ENCODE measurements around the gene OR51B4. TPM values are rescaled to one million over a fixed set of nuclear protein-coding genes. Genes with fewer than 3 reads are reported as not detected.
"Not testable (repeated sequence)": the region's sequence is repeated elsewhere in the genome, so short reads cannot be mapped to it uniquely, and the experiment has no call there.

Gene OR51B4
- polyA plus RNA-seq, 4 donors, result not detected

DNA sequence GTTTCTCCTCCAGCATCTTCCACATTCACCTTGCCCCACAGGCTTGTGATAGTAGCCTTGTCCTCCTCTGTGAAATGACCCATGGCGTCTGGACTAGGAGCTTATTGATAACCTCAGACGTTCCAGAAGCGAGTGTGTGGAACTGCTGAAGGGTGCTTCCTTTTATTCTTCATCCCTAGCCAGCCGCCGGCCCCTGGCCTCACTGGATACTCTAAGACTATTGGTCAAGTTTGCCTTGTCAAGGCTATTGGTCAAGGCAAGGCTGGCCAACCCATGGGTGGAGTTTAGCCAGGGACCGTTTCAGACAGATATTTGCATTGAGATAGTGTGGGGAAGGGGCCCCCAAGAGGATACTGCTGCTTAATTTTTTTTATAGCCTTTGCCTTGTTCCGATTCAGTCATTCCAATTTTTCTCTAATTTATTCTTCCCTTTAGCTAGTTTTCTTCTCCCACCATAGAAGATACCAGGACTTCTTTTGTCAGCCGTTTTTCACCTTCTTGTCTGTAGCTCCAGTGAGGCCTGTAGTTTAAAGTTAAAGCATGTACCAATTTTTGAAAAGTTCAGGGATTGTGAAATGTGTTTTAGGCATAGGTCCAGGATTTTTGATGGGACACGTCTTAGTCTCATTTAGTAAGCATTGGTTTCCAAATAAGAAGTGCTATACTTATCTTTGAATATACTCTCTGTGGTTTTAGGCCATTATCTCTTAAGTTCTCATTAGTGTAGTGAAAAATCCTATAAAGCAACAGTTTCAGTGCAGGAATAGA, 46.9 kb downstream of the OR51B4 start, which contains the start of gene HBG2:
TSS of gene HBG2 (minus strand) at position 136 of the 768 bp plus-strand sequence. CDS start at position 83, 53 bp downstream.
- H3K4me3 ChIP-seq (ENCODE audit: low read depth in 1 of 3, low read length in 3 of 3); H3K9me3 ChIP-seq (ENCODE audit: control insufficient read depth in 2 of 2, insufficient read depth in 1 of 2, low read depth in 1 of 2, low read length in 1 of 2); H3K27ac ChIP-seq (ENCODE audit: low read depth in 1 of 3, low read length in 2 of 3); FAIRE-seq; DNase-seq; H3K36me3 ChIP-seq (ENCODE audit: control insufficient read depth in 3 of 3, insufficient read depth in 2 of 3, low read depth in 1 of 3, low read length in 3 of 3); H3K27me3 ChIP-seq (ENCODE audit: control insufficient read depth in 3 of 3, insufficient read depth in 3 of 3, low read length in 3 of 3); H3K4me1 ChIP-seq (ENCODE audit: control insufficient read depth in 3 of 3, insufficient read depth in 2 of 3, low read depth in 1 of 3, low read length in 2 of 3): not testable (repeated sequence)
- 66 to 77% (median 71%) methylated on average over 4 of the region's 9 CpGs for WGBS, 3 donors

DNA sequence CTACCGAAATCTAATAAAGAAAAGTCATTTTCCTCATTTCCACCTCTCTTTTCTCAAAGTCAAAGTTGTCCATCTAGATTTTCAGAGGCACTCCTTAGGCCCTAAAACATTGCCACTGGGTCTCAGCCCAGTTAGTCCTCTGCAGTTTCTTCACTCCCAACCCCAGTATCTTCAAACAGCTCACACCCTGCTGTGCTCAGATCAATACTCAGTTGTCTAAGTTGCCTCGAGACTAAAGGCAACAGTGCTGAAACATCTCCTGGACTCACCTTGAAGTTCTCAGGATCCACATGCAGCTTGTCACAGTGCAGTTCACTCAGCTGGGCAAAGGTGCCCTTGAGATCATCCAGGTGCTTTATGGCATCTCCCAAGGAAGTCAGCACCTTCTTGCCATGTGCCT, 47.7 kb downstream of the OR51B4 start:
- not testable (repeated sequence) for H3K36me3 ChIP-seq (ENCODE audit: control insufficient read depth in 3 of 3, insufficient read depth in 2 of 3, low read depth in 1 of 3, low read length in 3 of 3); H3K4me1 ChIP-seq (ENCODE audit: control insufficient read depth in 3 of 3, insufficient read depth in 2 of 3, low read depth in 1 of 3, low read length in 2 of 3); H3K27ac ChIP-seq (ENCODE audit: low read depth in 1 of 3, low read length in 2 of 3); H3K9me3 ChIP-seq (ENCODE audit: control insufficient read depth in 2 of 2, insufficient read depth in 1 of 2, low read depth in 1 of 2, low read length in 1 of 2); FAIRE-seq; H3K4me3 ChIP-seq (ENCODE audit: low read depth in 1 of 3, low read length in 3 of 3); DNase-seq; H3K27me3 ChIP-seq (ENCODE audit: control insufficient read depth in 3 of 3, insufficient read depth in 3 of 3, low read length in 3 of 3)
- WGBS, 3 donors, result 58 to 74% (median 68%) methylated on average over 2 of the region's 2 CpGs

DNA sequence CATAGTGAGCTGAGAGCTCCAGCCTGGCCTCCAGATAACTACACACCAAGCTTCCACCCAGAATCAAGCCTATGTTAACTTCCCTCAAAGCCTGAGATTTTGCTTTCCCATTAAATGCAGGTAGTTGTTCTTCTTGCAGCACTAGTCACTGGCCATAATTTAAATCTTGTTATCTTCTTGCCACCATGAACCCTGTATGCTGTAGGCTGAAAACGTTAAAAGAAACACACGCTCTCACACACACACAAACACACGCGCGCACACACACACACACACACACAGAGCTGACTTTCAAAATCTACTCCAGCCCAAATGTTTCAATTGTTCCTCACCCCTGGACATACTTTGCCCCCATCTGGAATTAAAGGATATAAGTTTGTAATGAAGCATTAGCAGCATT, 48.3 kb downstream of the OR51B4 start:
- not testable (repeated sequence) for H3K9me3 ChIP-seq (ENCODE audit: control insufficient read depth in 2 of 2, insufficient read depth in 1 of 2, low read depth in 1 of 2, low read length in 1 of 2); H3K27ac ChIP-seq (ENCODE audit: low read depth in 1 of 3, low read length in 2 of 3); H3K4me1 ChIP-seq (ENCODE audit: control insufficient read depth in 3 of 3, insufficient read depth in 2 of 3, low read depth in 1 of 3, low read length in 2 of 3); H3K27me3 ChIP-seq (ENCODE audit: control insufficient read depth in 3 of 3, insufficient read depth in 3 of 3, low read length in 3 of 3); DNase-seq; H3K4me3 ChIP-seq (ENCODE audit: low read depth in 1 of 3, low read length in 3 of 3); FAIRE-seq; H3K36me3 ChIP-seq (ENCODE audit: control insufficient read depth in 3 of 3, insufficient read depth in 2 of 3, low read depth in 1 of 3, low read length in 3 of 3)
- WGBS, 3 donors, result 73 to 88% (median 83%) methylated on average over 5 of the region's 5 CpGs

DNA sequence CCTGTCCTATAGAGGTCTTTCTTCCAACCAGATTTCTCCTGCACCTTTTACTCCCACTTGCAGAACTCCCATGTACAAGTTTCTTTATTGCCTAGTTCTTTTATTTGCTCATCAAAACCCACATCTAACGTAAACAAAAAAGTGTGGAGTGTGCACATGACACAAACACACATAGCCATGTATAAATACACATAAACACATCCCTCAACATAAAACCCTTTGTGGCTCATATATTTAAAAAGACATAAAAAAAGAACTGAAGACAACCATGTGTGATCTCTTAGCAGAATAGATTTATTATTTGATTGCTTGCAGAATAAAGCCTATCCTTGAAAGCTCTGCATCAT, 48.9 kb downstream of the OR51B4 start:
- no peak for DNase-seq
- whole genome bisulfite sequencing, 3 donors, result 55 to 62% (median 58%) methylated on average over 1 of the region's 1 CpG
- H3K4me1 ChIP-seq (ENCODE audit: control insufficient read depth in 3 of 3, insufficient read depth in 2 of 3, low read depth in 1 of 3, low read length in 2 of 3), result no peaks in the 10 kb centered on the region
- H3K27ac ChIP-seq (ENCODE audit: low read depth in 1 of 3, low read length in 2 of 3), result no peak overlapping the region
- no peaks in the 10 kb centered on the region for H3K36me3 ChIP-seq (ENCODE audit: control insufficient read depth in 3 of 3, insufficient read depth in 2 of 3, low read depth in 1 of 3, low read length in 3 of 3)
- no peak for FAIRE-seq
- H3K4me3 ChIP-seq (ENCODE audit: low read depth in 1 of 3, low read length in 3 of 3), result no peak overlapping the region
- H3K27me3 ChIP-seq (ENCODE audit: control insufficient read depth in 3 of 3, insufficient read depth in 3 of 3, low read length in 3 of 3), result no peaks in the 10 kb centered on the region
- no peaks in the 10 kb centered on the region for H3K9me3 ChIP-seq (ENCODE audit: control insufficient read depth in 2 of 2, insufficient read depth in 1 of 2, low read depth in 1 of 2, low read length in 1 of 2)

DNA sequence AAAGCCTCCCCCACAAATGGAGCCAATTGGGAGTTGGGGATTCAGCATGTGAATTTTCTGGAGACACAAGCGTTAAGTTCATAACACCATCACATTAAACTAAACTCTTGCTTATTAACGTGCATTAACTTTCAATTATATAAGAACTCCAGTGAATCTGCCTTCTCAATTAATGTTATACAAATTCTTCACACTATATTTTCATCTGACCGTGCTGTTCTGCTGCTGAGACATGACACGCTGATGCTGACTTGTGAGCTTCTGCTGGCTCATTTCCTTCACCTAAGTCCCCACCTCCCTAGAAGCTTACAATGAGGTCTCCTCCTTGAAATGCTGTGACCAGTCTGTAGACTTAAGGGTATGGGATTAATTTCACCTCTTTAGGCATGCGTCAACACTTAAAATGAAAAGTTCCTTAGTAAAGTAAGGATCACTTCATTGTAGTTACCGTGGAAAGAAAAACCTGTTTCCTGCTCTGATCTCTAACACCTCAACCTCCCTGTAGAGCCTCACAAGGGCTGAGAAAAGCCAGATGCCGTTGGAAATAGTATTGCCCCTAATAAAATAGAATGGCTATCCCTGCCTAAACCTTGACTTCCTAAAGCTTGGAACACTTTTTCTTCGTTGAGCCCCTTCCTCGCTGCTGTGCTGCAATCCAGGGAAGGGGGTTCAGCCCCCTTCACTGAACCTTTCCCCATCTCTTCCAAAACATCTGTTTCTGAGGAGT, 49.4 kb downstream of the OR51B4 start:
- FAIRE-seq (no peak), DNase-seq (no peak)
- H3K27me3 ChIP-seq (ENCODE audit: control insufficient read depth in 3 of 3, insufficient read depth in 3 of 3, low read length in 3 of 3), result no peaks in the 10 kb centered on the region
- no peaks in the 10 kb centered on the region for H3K4me1 ChIP-seq (ENCODE audit: control insufficient read depth in 3 of 3, insufficient read depth in 2 of 3, low read depth in 1 of 3, low read length in 2 of 3)
- no peak overlapping the region for H3K27ac ChIP-seq (ENCODE audit: low read depth in 1 of 3, low read length in 2 of 3)
- H3K4me3 ChIP-seq (ENCODE audit: low read depth in 1 of 3, low read length in 3 of 3), result no peak overlapping the region
- no peaks in the 10 kb centered on the region for H3K36me3 ChIP-seq (ENCODE audit: control insufficient read depth in 3 of 3, insufficient read depth in 2 of 3, low read depth in 1 of 3, low read length in 3 of 3)
- 67 to 77% (median 68%) methylated on average over 9 of the region's 9 CpGs for WGBS, 3 donors
- H3K9me3 ChIP-seq (ENCODE audit: control insufficient read depth in 2 of 2, insufficient read depth in 1 of 2, low read depth in 1 of 2, low read length in 1 of 2), result no peaks in the 10 kb centered on the region

DNA sequence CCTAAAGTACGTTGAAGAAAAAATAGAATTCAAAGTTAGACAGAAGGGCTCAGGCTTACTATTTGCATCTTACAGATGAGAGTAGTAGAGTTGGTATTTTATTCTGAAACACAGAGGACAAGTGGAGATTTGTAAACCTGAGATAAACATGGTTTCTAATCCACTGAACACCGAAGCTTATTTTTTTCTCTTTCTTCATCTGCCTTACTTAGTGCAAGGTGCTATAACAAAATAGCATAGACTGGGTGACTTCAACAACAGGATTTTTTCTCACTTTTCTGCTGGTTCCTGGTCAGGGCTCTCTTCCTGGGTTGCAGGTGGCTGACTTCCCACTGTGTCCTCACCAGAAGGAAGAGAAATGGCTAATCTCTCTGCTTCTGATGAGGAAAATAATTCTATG, 50.0 kb downstream of the OR51B4 start:
- WGBS, 3 donors, result 11 to 46% (median 45%) methylated on average over 2 of the region's 2 CpGs
- no peaks in the 10 kb centered on the region for H3K9me3 ChIP-seq (ENCODE audit: control insufficient read depth in 2 of 2, insufficient read depth in 1 of 2, low read depth in 1 of 2, low read length in 1 of 2)
- H3K4me1 ChIP-seq (ENCODE audit: control insufficient read depth in 3 of 3, insufficient read depth in 2 of 3, low read depth in 1 of 3, low read length in 2 of 3), result no peaks in the 10 kb centered on the region
- H3K27me3 ChIP-seq (ENCODE audit: control insufficient read depth in 3 of 3, insufficient read depth in 3 of 3, low read length in 3 of 3), result no peaks in the 10 kb centered on the region
- H3K36me3 ChIP-seq (ENCODE audit: control insufficient read depth in 3 of 3, insufficient read depth in 2 of 3, low read depth in 1 of 3, low read length in 3 of 3), result no peaks in the 10 kb centered on the region
- FAIRE-seq, result no peak
- H3K4me3 ChIP-seq (ENCODE audit: low read depth in 1 of 3, low read length in 3 of 3), result no peak overlapping the region
- no peak overlapping the region for H3K27ac ChIP-seq (ENCODE audit: low read depth in 1 of 3, low read length in 2 of 3)
- DNase-seq, result no peak

Other genes starting within 250 kb of the OR51B4 start
- not detected for gene OR52E2, start 242.3 kb downstream of the OR51B4 start, polyA plus RNA-seq
- not detected for gene OR52E1, start 232.4 kb downstream of the OR51B4 start, polyA plus RNA-seq
- gene OR52A5, start 163.6 kb downstream of the OR51B4 start, polyA plus RNA-seq, result not detected
- not detected for gene OR52A1, start 147.2 kb downstream of the OR51B4 start, polyA plus RNA-seq
- gene OR51V1, start 101.3 kb downstream of the OR51B4 start, polyA plus RNA-seq, result not detected
- gene HBB, start 74.9 kb downstream of the OR51B4 start, polyA plus RNA-seq, result 10 to 100 TPM in 2 of 4 donors, 1 to 10 TPM in 2; 7.4 to 61.4 (median 13.2) TPM
- under 1 TPM in 1 of 4 donors, not detected in 3; 0.15 TPM for gene HBD, start 67.5 kb downstream of the OR51B4 start, polyA plus RNA-seq
- 1 to 10 TPM in 1 of 4 donors, not detected in 3; 2.5 TPM for gene HBG1, start 52.1 kb downstream of the OR51B4 start, polyA plus RNA-seq
- 100 to 1,000 TPM in 1 of 4 donors, not detected in 3; 857 TPM for gene HBG2, start 47.2 kb downstream of the OR51B4 start, polyA plus RNA-seq
- 1 to 10 TPM in 1 of 4 donors, not detected in 3; 1.9 TPM for gene HBE1, start 32.0 kb downstream of the OR51B4 start, polyA plus RNA-seq
- gene OR51B2, start 22.4 kb upstream of the OR51B4 start, polyA plus RNA-seq, result not detected
- under 1 TPM in 1 of 4 donors, not detected in 3; 0.15 TPM for gene OR51B5, start 41.6 kb upstream of the OR51B4 start, polyA plus RNA-seq
- not detected for gene OR51B6, start 49.6 kb upstream of the OR51B4 start, polyA plus RNA-seq
- not detected for gene OR51M1, start 81.9 kb upstream of the OR51B4 start, polyA plus RNA-seq
- not detected for gene OR51Q1, start 120.2 kb upstream of the OR51B4 start, polyA plus RNA-seq
- gene OR51I1, start 139.6 kb upstream of the OR51B4 start, polyA plus RNA-seq, result not detected
- gene OR51I2, start 147.4 kb upstream of the OR51B4 start, polyA plus RNA-seq, result under 1 TPM in 1 of 4 donors, not detected in 3; 0.03 TPM
- not detected for gene OR52D1, start 186.7 kb upstream of the OR51B4 start, polyA plus RNA-seq
- not detected for gene UBQLN3, start 208.0 kb upstream of the OR51B4 start, polyA plus RNA-seq
- under 1 TPM in 2 of 4 donors, not detected in 2; 0.10 to 0.61 TPM for gene UBQLNL, start 214.8 kb upstream of the OR51B4 start, polyA plus RNA-seq
- not detected for gene OR52H1, start 246.6 kb upstream of the OR51B4 start, polyA plus RNA-seq